MM.1S (cell line): ENCODE data around the gene STK32C.

Source experiments
- CTCF ChIP-seq: fragments of 300-600 bp; sonication (generic); IDR thresholded peaks from 2 replicates; pipeline ENCODE4 v1.5.1; 2016; ENCODE audit warnings: antibody characterized with exemption, low read length, mixed read lengths
- EZH2 ChIP-seq: fragments of 300-600 bp; sonication (generic); optimal IDR thresholded peaks from 2 replicates; pipeline ENCODE3; 2017; ENCODE audit warnings: low read depth, mild to moderate bottlenecking, antibody characterized with exemption, low read length, mixed read lengths

- TF ChIP-seq CTCF (no peak), EZH2 (no peak)
These were observed 120.2 kb downstream of the STK32C start for GRCh38 chr10:132187430-132188138.
